ENCODE data around the gene CACNA1S.

DNA sequence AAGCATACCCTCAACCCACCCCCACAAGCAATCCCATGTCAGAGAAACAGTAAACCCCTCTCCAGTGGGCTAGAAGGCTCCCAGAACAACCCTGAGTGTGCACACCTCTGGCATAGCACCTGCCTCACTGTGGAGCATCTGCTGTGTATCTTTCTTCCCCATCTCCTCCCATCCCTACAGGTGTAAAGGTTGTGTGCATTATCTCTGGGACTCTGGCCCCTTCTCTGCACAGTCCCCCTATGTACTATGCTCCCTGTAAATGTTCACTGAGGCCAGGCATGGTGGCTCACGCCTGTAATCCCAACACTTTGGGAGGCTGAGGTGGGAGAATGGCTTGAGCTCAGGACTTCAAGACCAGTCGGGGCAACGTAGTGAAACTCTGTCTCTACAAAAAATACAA, 700 bp upstream of the CACNA1S start:
- TF ChIP-seq, protein P1, sequence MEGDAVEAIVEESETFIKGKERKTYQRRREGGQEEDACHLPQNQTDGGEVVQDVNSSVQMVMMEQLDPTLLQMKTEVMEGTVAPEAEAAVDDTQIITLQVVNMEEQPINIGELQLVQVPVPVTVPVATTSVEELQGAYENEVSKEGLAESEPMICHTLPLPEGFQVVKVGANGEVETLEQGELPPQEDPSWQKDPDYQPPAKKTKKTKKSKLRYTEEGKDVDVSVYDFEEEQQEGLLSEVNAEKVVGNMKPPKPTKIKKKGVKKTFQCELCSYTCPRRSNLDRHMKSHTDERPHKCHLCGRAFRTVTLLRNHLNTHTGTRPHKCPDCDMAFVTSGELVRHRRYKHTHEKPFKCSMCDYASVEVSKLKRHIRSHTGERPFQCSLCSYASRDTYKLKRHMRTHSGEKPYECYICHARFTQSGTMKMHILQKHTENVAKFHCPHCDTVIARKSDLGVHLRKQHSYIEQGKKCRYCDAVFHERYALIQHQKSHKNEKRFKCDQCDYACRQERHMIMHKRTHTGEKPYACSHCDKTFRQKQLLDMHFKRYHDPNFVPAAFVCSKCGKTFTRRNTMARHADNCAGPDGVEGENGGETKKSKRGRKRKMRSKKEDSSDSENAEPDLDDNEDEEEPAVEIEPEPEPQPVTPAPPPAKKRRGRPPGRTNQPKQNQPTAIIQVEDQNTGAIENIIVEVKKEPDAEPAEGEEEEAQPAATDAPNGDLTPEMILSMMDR (IDR thresholded peaks at IDR 0.05; ENCODE audit: poor library complexity) = no peak
- TF ChIP-seq EZH2 (IDR thresholded peaks at IDR 0.05; ENCODE audit: borderline replicate concordance) (no peak), EZH2phosphoT487 (IDR thresholded peaks at IDR 0.05; ENCODE audit: low read depth, severe bottlenecking, unreplicated experiment) (no peak)

Data from hepatocyte (in vitro differentiated cells).